HG03159 (cell line): Measurements from ENCODE around the gene RARA.
"Not testable (repeated sequence)": the region's sequence is repeated elsewhere in the genome, so short reads cannot be mapped to it uniquely, and the experiment has no call there.

Experiments used
- ATAC-seq: cut with Tn5 transposase; IDR thresholded peaks from one replicate; pipeline ENCODE4 v1.9.1; 2021; ENCODE audit warnings: mild to moderate bottlenecking, moderate library complexity; ENCODE audit not compliant: unreplicated experiment

The RARA gene

DNA sequence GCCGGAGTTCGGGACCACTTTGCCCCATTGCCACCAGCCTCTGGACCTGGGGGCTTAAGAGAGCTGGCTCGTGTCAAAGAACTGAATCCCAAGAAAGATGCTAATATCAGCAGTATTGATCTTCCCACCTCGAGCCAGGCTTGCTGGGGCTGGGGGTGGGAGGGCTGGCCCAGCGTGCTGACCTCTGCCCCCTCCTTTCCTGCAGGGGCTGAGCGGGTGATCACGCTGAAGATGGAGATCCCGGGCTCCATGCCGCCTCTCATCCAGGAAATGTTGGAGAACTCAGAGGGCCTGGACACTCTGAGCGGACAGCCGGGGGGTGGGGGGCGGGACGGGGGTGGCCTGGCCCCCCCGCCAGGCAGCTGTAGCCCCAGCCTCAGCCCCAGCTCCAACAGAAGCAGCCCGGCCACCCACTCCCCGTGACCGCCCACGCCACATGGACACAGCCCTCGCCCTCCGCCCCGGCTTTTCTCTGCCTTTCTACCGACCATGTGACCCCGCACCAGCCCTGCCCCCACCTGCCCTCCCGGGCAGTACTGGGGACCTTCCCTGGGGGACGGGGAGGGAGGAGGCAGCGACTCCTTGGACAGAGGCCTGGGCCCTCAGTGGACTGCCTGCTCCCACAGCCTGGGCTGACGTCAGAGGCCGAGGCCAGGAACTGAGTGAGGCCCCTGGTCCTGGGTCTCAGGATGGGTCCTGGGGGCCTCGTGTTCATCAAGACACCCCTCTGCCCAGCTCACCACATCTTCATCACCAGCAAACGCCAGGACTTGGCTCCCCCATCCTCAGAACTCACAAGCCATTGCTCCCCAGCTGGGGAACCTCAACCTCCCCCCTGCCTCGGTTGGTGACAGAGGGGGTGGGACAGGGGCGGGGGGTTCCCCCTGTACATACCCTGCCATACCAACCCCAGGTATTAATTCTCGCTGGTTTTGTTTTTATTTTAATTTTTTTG lies 47.1 kb downstream of the RARA start:
- no peak for ATAC-seq

DNA sequence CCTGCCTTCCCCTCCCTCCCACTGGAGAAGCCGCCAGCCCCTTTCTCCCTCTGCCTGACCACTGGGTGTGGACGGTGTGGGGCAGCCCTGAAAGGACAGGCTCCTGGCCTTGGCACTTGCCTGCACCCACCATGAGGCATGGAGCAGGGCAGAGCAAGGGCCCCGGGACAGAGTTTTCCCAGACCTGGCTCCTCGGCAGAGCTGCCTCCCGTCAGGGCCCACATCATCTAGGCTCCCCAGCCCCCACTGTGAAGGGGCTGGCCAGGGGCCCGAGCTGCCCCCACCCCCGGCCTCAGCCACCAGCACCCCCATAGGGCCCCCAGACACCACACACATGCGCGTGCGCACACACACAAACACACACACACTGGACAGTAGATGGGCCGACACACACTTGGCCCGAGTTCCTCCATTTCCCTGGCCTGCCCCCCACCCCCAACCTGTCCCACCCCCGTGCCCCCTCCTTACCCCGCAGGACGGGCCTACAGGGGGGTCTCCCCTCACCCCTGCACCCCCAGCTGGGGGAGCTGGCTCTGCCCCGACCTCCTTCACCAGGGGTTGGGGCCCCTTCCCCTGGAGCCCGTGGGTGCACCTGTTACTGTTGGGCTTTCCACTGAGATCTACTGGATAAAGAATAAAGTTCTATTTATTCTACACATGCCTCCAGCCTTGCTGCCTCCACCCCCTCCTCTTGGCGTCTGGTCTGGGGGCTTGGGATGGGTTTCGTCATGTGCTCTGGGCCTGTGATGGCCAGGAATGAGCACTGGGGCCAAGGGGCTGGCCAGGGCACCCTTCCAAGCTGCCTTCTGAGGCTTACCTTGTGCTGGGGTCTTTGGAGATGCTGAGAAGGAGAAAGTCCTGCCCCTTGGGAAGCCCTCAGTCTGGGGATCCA lies 48.3 kb downstream of the RARA start:
- no peak for ATAC-seq

DNA sequence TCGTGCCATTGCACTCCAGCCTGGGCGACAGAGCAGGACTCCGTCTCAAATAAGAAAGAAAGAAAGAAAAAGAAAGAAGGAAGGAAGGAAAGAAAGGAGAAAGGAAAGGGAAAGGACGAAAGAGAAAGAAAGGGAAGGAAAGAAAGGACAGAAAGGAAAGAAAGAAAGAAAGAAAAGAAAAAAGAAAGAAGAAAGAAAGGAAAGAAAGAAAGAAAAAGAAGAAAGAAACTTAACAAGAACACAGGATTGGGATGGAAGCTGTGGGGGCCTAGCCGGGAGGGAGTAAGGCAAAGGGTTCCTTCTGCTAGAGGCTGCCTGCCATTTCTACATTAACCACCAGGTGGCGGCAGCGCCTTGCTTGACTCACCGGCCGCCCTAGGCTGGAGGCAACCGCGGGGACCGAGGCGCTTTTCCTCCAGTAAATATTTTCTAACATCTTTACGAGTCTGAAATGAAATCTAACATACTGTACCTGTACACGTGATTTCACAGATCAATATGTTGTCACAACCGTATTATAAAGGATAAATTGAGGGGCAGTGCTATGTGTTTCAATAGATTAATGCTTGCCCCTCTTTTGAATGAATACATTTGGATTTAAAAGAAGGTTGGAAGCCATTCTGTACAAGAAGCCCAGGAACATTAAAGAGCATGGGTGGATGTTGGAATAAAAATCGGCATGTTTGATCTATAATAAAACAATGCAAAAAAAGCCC lies 49.5 kb downstream of the RARA start:
- ATAC-seq, result no peak

DNA sequence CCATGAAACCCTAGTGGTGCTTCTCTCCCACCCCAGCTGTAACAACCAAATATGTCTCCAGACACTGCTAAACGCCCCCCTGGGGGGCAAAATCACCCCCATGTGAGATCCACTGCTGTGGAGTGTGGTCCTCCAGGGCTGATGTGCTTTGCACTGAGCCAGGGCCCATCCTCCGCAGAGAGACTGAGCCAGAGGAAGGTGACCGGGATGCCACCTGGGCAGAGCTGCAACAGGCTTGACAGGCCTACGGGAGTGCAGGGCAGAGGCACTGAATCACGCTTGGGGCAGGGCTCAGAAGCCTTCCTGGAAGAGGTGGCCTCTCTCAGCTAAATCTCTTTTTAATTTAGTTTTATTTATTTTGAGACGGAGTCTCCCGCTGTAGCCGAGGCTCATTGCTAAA lies 51.1 kb downstream of the RARA start:
- ATAC-seq, result no peak

DNA sequence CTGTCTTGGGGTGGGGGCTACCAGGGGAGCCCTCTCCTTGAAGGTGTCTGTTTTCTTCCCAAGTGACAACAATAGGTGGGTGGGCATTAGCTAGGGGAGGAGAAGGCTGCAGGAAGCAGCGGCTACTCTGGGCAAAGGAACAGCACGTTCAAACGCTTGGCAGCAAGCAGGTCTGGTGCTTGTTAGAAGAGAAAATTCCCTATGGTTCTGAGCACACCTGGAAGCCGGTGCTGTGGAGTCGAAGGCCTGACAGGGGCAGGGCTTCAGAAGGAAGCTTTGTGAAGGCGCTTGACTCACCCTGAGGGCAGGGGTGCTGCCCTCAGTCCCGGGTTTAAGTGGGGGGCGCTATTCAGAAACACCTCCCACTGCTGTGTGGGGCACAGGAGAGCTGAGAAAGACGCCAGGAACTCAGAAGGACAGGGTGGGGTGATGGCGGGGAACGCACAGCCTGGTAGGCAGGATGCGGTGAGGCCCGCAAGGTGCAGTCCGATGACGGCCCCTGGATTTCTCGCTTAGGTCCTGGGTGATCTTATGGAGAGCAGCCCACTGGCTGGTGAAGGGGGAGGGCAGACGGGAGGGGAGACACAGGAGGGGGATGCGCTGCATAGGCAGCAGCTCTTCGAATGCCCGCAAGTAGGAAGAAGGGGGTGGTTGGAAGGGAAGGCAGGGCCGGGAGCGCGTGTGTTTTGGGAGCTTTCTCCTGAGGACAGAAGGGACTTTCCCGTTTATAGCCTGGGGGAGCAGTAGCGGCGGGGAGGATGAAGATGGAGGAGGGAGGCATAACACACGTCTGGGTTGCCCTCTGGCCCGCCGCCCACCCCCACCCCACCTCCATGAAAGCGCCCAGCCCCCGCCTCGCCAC lies 52.3 kb downstream of the RARA start:
- no peak for ATAC-seq

DNA sequence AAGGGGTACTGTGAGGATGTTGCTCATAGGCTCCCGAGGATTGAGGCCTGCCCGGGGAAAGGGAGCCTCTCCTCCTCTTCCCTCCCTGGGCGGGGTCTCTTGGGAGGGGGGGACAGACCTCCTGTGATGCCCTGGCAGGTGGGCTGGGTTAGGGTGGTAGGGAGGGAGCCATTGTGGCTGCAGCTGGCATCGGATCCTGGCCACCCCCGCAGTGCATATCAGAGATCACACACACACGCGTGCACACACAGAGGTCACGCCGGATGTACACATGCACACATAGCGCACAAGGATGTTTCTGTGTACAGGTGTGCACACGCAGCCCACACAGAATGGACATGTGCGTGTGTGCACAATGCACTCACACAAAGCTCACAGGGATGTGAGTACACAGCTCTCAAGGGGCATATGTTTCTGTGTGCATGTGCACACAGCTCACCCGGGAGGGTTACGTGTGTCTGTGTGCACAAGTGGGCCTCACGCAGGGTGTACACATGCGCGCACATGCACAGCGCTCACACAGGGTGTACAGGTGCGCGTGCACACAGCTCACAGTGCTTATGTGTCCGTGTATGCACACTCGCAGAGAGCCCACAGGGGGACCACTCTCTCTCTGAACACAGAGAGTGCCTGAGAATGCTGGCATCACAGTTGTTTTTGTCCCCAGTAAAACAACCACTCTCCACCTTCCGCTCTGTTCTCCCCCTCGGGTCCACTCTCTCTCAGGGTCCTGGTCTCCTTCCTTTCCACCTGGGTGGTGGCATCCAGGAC lies 53.1 kb downstream of the RARA start:
- ATAC-seq, result peak; percentile 7

DNA sequence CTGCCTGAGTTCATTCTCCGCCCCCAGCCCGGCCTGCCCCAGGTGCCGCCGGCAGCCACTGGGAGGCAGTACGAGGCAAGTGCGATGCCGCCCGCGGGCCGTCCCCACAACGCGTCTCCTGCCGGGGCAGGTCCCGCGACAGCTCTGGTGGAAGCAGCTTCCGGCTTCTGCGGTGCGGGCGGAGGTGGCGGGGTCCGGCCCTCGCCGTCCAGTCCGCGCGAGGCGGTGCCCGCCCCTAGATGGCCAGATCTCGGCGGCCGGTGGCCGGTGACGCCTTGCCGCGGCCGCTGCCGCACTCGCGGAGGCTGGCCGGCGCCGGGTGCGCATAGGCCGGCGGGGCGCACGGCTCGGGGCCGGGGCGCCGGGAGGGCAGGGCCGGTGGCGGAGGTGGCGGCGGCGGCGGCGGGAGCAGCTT lies 53.7 kb downstream of the RARA start:
- ATAC-seq, result peak; percentile 73

DNA sequence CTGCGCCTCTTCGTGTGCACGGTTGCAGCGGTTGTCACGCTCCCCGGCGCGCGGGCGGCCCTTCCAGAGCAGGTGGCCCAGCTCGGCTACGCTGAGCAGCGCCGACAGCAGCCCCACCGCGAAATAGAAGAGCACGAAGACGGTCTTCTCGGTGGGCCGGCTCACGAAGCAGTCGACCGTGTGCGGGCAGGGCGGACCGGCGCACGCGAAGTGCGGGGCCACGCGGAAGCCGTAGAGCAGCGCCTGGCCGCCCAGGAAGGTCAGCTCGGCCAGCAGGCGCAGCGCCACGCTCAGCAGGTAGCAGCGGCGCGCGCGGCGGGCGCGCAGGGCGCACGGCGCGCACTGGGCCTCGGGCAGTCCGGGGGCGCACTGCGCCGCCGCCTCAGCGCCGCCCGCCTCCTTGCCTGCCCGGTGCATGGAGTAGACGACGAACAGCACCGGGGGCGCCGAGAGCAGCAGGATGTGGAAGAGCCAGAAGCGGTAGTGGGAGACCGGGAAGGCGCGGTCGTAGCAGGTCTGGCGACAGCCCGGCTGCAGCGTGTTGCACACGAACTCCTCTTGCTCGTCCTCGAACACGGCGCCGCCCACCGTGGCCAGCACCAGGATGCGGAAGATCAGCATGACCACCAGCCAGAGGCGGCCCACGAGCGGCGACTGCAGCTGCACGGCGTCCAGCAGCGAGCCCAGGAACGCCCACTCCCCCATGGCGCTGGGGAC lies 54.3 kb downstream of the RARA start:
- ATAC-seq, result peak; percentile 11

DNA sequence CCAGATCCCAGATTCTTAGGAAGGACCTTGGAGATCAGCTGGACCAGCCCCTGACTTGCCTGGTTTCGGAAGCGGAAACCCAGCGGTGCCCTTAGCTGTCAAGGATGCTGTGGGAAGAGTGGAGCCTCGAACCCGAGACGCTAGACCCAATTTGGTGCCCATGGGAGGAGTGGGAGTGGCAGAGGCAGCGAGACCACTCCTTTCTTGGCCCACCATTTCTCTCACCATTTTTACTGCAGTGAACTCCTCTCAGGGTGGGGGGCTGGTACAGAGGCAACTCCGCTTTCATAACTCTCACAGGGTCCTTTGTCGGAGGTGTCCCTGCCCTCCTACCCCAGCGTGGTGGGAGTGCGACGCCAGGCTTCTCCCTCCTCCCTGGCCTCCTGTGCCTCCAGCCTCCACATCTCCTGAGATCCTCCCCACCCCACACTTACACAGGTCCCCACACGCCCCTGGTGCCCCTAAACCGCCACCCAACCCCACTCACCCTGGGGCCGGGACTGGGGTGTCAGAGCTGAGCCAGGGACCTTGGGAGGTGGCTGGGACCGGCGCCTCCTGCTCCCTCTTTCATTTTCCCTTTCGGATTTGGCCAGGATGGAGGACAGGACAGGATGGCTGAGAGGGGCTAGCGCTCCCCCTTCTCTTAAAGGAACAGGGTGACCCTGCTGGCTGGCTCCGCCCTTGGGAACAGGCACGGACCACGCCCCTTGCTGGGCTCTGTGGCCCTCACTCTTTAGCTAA lies 55.3 kb downstream of the RARA start, which contains the start of gene GJD3:
TSS of gene GJD3 (minus strand) at position 617 of the 741 bp plus-strand sequence. CDS start 922 bp downstream, outside the sequence.
- ATAC-seq, result no peak

DNA sequence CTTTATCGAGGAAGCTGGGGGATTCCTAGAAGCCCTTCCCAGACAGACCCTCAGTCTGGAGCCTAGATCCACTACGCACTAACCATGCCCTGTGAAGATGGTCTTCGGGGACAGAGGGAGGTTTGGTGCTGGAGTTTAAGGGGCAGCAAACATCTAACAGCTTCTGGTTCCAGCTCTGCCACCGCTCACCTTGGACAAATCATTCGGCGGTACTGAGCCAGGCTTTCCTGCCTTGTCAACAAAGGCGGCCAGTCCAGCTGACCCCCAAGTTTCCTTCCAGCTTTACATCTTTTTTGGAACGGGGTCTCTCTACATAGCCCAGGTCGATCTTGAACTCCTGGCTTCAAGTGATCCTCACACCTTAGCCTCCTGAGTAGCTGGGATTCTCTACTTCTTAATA lies 55.9 kb downstream of the RARA start:
- ATAC-seq, result no peak

DNA sequence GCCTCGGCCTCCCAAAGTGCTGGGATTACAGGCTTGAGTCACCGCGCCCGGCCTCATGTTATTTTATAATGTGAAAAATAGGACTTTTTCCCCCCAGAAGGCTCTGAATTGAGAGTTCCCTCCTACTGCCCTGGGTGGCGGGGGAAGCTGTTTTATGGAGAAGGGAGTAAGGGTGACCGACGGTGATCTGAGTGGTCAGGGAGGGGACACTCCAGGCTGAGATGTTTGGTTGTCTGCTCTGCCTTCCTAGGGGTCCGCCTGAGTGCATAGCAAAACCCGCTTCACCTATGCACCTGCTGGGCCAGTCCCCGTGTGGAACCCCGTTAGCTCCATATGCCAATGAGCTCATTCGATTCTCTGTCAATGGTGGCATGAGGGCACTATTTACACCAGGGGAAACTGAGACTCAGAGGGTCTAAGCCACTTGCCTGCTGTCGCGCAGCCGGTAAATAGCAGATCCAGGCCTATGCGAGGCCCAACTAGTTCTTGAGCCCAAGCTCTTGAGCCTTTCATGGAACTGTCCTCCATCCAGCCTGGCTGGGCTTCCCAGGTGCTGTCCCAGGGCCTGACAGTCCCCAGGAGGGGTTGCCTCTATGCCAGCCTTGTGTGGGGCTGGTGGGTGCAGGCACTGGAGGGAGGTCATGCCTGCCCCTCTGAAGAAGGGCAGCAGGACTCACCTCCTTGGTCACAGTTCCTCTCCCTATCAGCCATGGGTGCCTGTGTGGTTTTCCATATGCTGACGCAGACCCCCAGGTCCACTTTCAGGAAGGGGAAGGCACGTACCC lies 57.3 kb downstream of the RARA start:
- ATAC-seq, result no peak

DNA sequence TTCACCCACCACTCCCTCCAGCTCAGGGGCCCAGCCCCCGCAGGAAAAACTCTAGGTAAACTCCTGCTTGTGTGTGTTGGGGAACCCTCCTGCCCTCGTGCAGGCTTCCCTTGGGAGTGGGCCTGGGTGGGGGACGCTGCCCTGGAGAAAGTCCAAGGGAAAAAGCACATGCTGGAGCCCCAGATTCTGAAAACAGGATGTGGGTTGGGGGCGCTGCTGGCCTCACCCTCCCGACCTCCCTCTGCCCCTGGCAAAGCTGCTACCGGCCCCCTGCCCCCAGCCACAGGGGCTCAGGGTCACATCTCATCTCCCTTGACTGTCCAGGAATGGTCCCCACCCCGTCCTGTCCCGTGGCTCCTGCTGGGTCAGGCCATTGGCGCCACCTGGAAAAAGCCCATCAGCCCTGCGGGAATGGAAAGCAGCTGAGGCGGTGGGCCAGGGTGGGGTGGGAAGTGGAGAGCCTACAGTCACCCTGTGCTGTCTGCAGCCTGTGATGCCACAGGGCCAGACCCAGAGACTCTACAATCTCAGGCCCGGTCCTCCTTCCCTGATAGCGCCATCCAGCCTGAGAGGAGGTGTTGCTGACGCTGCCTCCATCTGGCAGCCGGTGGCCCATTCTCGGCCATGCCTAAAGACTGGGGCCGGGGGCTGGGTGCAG lies 58.0 kb downstream of the RARA start:
- ATAC-seq, result no peak

DNA sequence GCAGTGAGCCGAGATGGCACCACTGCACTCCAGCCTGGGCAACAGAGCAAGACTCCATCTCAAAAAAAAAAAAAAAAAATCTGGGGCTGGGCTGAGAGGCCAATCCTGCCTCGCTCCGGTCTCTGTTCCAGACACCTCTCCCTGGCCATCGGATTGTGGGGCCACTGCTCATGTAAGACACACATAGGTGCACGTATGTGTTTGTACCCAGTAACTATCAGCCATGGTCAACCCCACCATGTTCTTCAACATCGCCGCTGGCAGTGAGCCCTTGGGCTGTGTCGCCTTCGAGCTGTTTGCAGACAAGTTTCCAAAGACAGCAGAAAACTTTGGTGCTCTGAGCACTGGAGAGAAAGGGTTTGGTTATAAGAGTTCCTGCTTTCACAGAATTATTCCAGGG lies 58.7 kb downstream of the RARA start:
- not testable (repeated sequence) for ATAC-seq

DNA sequence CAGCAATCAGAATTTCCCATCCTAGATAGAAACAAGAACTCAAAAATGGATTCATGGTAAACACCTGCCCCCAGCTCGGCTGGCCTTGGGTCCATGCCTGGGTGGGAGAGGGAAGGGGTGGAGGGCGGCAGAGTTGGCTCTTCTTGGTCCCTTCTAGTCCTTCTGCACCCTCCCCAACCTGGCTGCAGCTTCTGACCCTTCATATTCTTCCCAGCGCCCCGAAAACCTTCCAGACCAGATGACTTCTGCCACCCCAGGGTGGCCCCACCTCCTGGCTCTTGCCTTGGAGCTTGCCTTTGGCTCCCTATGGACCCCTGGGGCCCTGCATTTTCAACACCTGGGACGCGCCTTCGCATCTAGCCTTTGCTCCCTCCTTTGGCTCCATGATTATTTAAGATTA lies 60.9 kb downstream of the RARA start:
- no peak for ATAC-seq

DNA sequence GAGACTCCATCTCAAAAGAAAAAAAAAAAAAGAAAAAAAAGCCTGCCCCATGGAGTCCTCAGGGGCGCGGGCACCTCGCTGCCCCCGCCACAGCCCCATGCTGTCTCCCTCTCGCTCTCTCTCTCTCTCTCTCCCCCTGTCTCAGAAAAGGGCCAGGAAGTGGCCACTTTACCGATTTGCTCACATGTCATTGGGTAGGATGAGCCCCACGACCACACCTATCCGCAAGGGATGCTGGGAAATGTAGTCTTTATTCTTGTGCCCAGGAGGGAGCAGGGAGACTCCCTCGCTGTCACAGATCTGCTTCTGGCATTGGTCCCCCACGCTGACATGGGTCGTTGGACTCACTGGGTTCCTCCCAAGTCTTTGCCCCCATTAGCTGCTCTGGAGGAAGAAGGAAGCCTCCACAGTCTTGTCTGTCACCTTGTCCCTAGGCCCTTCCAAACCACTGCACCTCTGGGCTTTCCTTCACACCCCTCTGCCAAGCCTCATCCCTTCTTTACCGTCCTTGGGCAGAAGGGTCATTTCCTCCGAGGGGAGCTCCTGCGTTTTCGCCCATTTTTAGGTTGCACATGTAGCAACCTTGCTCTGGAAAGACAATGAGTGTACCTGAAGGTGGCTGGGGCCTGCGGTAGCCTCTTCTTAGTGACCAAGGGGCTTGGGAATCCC lies 62.4 kb downstream of the RARA start:
- no peak for ATAC-seq

DNA sequence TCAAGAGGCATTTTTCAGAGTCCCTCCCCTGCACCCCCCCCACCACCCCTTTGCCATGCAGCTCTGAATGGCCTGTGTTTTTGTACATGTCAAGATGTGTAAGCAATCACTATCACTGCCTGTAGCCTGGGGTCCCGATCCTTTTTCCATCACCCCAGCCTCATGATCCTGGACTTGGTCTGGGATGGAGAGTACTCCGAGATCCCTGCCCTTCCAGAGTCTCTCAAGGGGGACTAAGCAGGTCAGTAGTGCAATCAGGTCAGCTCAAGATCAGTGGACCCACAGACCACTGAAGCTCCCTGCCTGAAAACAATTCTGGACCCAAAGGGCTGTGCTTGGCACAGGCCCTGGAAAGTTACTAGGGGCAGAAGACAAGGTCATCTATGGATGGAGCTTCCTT lies 63.1 kb downstream of the RARA start:
- ATAC-seq, result no peak
